ENCODE data around the gene PILRB. TPM values are rescaled to one million over a fixed set of nuclear protein-coding genes. Genes with fewer than 3 reads are reported as not detected.

PILRB gene
- total and polyA plus RNA-seq, 9 of the 15 experiments (the other 6 are each of a cell fraction or from before 2014, with no cell fraction given) = 6.2 to 94.6 (median 37.0) TPM

- TF ChIP-seq NKRF (IDR thresholded peaks at IDR 0.05; ENCODE audit: borderline replicate concordance) (no peak), MCM5 (IDR thresholded peaks at IDR 0.05; ENCODE audit: low read depth) (no peak), DMBX1 (CRISPR knock-in tag; IDR thresholded peaks at IDR 0.05; ENCODE audit: borderline replicate concordance) (no peak), ZBTB43 (CRISPR knock-in tag; IDR thresholded peaks at IDR 0.05) (no peak), ELK3 (CRISPR knock-in tag; IDR thresholded peaks at IDR 0.05) (no peak), ZNF77 (CRISPR knock-in tag; IDR thresholded peaks at IDR 0.05) (no peak), MIER1 (IDR thresholded peaks at IDR 0.05; ENCODE audit: low read depth) (no peak), RBBP5 (IDR thresholded peaks at IDR 0.05; ENCODE audit: borderline replicate concordance, insufficient read depth, low read length, poor library complexity, severe bottlenecking) (no peak), NR2C1 (IDR thresholded peaks at IDR 0.05) (no peak), NR2C1 (tag; IDR thresholded peaks at IDR 0.05) (no peak), ZHX1 (conservative IDR thresholded peaks at IDR 0.05; ENCODE audit: low read length) (no peak), ZNF766 (CRISPR knock-in tag; conservative IDR thresholded peaks at IDR 0.05) (no peak), GTF3C2 (IDR thresholded peaks at IDR 0.05; ENCODE audit: borderline replicate concordance, extremely low read depth, insufficient read length) (no peak), SAFB2 (IDR thresholded peaks at IDR 0.05; ENCODE audit: borderline replicate concordance, low read depth, low read length, severe bottlenecking) (no peak), FOXA1 (IDR thresholded peaks at IDR 0.05; ENCODE audit: borderline replicate concordance) (no peak), PURB (CRISPR knock-in tag; IDR thresholded peaks at IDR 0.05; ENCODE audit: low read depth) (no peak), ZNF586 (CRISPR knock-in tag; conservative IDR thresholded peaks at IDR 0.05) (no peak)
Measured at GRCh38 chr7:100369105-100369504, 11.2 kb downstream of the PILRB start (continued).
